Heart left ventricle (tissue), 13 donors: ENCODE measurements around the gene CCDC24.
A peak's percentile ranks its signal among the peaks of the same experiment; 100 is the strongest.

Source experiments
- CTCF ChIP-seq, 12 donors: fragments of 200-600 bp; sonication (generic) in 4 of 12; IDR thresholded peaks; one replicate each; pipeline versions ENCODE4 v1.5.0 to v1.8.0; 2018 to 2022; ENCODE audit warnings: antibody characterized with exemption in 12 of 12, mild to moderate bottlenecking in 5 of 12
- POLR2A ChIP-seq, 2 donors: fragments of 450-650 bp; IDR thresholded peaks; one replicate each; pipeline ENCODE4 v1.6.1; 2017; ENCODE audit warnings: antibody characterized with exemption in 2 of 2, mild to moderate bottlenecking in 2 of 2, moderate library complexity in 2 of 2
- donor health status: ischemic (EF 13 %, LVEDD 7.1; RV severe dilation, severe dysfunction).
- donor health status: DM: no; HTN: yes; CAD: no.
- donor health status: DM: no; HTN: no; CAD: no.
- donor health status: ischemic (EF 25% LVEDD 6.9; RV normal size, moderate dysfunction).
- donor health status: ischemic (EF 25% LVEDD 5.7; RV mildly dilated, moderate dysfunction).
- donor health status: ischemic (EF 35%, LVEDD 5.7; RV mildly dilated, moderate dysfunction).
- donor health status: nonischemic (EF 11% LVEDD 7.7; RV severe dilation, severe dysfunction).
- donor health status: DM: yes; HTN: yes; CAD: no.
- donor health status: PGD.
- donor health status: ischemic (EF 29% LVEDD 5.4; RV normal size, mild dysfunction).
- donor health status: nonischemic (EF 23%, LVEDD 6.1; RV moderate dilation, normal function).

GRCh38 chr1:43994794-43995790 is 3.7 kb downstream of the CCDC24 start:
- TF ChIP-seq CTCF (IDR thresholded peaks at IDR 0.05): peak in 2 of 12 donors; percentile 10 to 17
- no peak for TF ChIP-seq POLR2A (IDR thresholded peaks at IDR 0.05)
